Mesenchymal stem cell (in vitro differentiated cells and primary cell): ENCODE measurements around the gene ERBB4.

ENCODE experiments used
- DNase-seq: peaks from one replicate; pipeline ENCODE4 v3.0.0-alpha.2; 2013
- H2AFZ ChIP-seq: one replicate; pipeline ENCODE4 v1.6.1; 2013; ENCODE audit warnings: low read depth, mild to moderate bottlenecking, control low read depth, inconsistent platforms, low read length, moderate library complexity
- H2AK5ac ChIP-seq: 2 replicates; pipeline ENCODE4 v1.6.1; 2013; ENCODE audit warnings: low read length, moderate library complexity, mild to moderate bottlenecking, inconsistent platforms; ENCODE audit not compliant: severe bottlenecking
- H2BK120ac ChIP-seq: one replicate; pipeline ENCODE4 v1.6.1; 2013; ENCODE audit warnings: low read depth, mild to moderate bottlenecking, inconsistent platforms, low read length, moderate library complexity
- H2BK12ac ChIP-seq, 2 experiments: one replicate each; pipeline ENCODE4 v1.6.1; 2013; ENCODE audit warnings: inconsistent platforms in 2 of 2, low read length in 2 of 2, mild to moderate bottlenecking in 2 of 2, moderate library complexity in 2 of 2, control low read depth in 1 of 2
- H2BK15ac ChIP-seq: one replicate; pipeline ENCODE4 v1.6.1; 2013; ENCODE audit warnings: mild to moderate bottlenecking, low read depth, inconsistent platforms; ENCODE audit not compliant: poor library complexity, severe bottlenecking
- H2BK5ac ChIP-seq: 2 replicates; pipeline ENCODE4 v1.6.1; 2013; ENCODE audit warnings: low read depth, mild to moderate bottlenecking, low read length, control low read depth, inconsistent platforms; ENCODE audit not compliant: poor library complexity, severe bottlenecking
- H3K14ac ChIP-seq, 2 experiments: one replicate each; pipeline ENCODE4 v1.6.1; 2013; ENCODE audit warnings: inconsistent platforms in 2 of 2, low read length in 2 of 2, control low read depth in 1 of 2, mild to moderate bottlenecking in 1 of 2, moderate library complexity in 1 of 2
- H3K18ac ChIP-seq, 2 experiments: one replicate each; pipeline ENCODE4 v1.6.1; 2013; ENCODE audit warnings: inconsistent platforms in 2 of 2, low read length in 2 of 2, control low read depth in 1 of 2, low read depth in 1 of 2, mild to moderate bottlenecking in 1 of 2
- H3K23ac ChIP-seq, 2 experiments: one replicate each; pipeline ENCODE4 v1.6.1; 2013; ENCODE audit warnings: inconsistent platforms in 2 of 2, low read length in 2 of 2, mild to moderate bottlenecking in 2 of 2, moderate library complexity in 2 of 2, control low read depth in 1 of 2
- H3K27ac ChIP-seq: 2 replicates; pipeline ENCODE4 v1.5.1; 2013; ENCODE audit warnings: mild to moderate bottlenecking, moderate library complexity, low read length, control low read depth, inconsistent platforms; ENCODE audit not compliant: poor library complexity, severe bottlenecking
- H3K27me3 ChIP-seq, 2 experiments: 2 replicates each; pipeline versions ENCODE4 v1.6.1 to v1.7.0; 2013; ENCODE audit warnings: low read length in 2 of 2, mild to moderate bottlenecking in 2 of 2, moderate library complexity in 2 of 2, control low read depth in 1 of 2, inconsistent platforms in 1 of 2; ENCODE audit not compliant: control insufficient read depth in 1 of 2, insufficient read depth in 1 of 2
- H3K36me3 ChIP-seq, 2 experiments: 2 replicates each; pipeline versions ENCODE4 v1.6.1 to v1.7.0; 2013; ENCODE audit warnings: low read length in 2 of 2, control low read depth in 1 of 2, inconsistent platforms in 1 of 2, low read depth in 1 of 2, mild to moderate bottlenecking in 1 of 2; ENCODE audit not compliant: insufficient read depth in 2 of 2, control insufficient read depth in 1 of 2
- H3K4ac ChIP-seq, 2 experiments: one replicate each; pipeline ENCODE4 v1.6.1; 2013; ENCODE audit warnings: inconsistent platforms in 2 of 2, low read length in 2 of 2, mild to moderate bottlenecking in 2 of 2, moderate library complexity in 2 of 2, control low read depth in 1 of 2, low read depth in 1 of 2
- H3K4me1 ChIP-seq: 2 replicates; pipeline ENCODE4 v1.6.1; 2013; ENCODE audit warnings: low read depth, low read length, control low read depth; ENCODE audit not compliant: control insufficient read depth, insufficient read depth
- H3K4me2 ChIP-seq: 2 replicates; pipeline ENCODE4 v1.6.1; 2013; ENCODE audit warnings: low read length, mild to moderate bottlenecking, inconsistent platforms; ENCODE audit not compliant: poor library complexity, severe bottlenecking
- H3K4me3 ChIP-seq, 2 experiments: 2 replicates each; pipeline versions ENCODE4 v1.5.1 to v1.7.0; 2013; ENCODE audit warnings: low read length in 2 of 2, mild to moderate bottlenecking in 2 of 2, control low read depth in 1 of 2, low read depth in 1 of 2; ENCODE audit not compliant: insufficient read depth in 1 of 2
- H3K79me1 ChIP-seq: replicated peaks from 2 replicates; pipeline ENCODE4 v1.6.1; 2013; ENCODE audit warnings: mild to moderate bottlenecking, control low read depth, low read length, inconsistent platforms; ENCODE audit not compliant: poor library complexity, severe bottlenecking
- H3K9ac ChIP-seq: 2 replicates; pipeline ENCODE4 v1.7.0; 2013; ENCODE audit warnings: mild to moderate bottlenecking, low read length, moderate library complexity
- H3K9me3 ChIP-seq: 2 replicates; pipeline ENCODE4 v1.7.0; 2013; ENCODE audit warnings: mild to moderate bottlenecking, low read length; ENCODE audit not compliant: control insufficient read depth
- H4K8ac ChIP-seq: one replicate; pipeline ENCODE4 v1.6.1; 2013; ENCODE audit warnings: inconsistent platforms, mild to moderate bottlenecking, low read length, moderate library complexity
- H4K91ac ChIP-seq: one replicate; pipeline ENCODE4 v1.6.1; 2013; ENCODE audit warnings: mild to moderate bottlenecking, low read length, inconsistent platforms
- WGBS: methylation state at CpG from one replicate; pipeline ENCODE4 v1.1.7; 2013; ENCODE audit warnings: mixed read lengths; 5-methylcytosine and 5-hydroxymethylcytosine counted together

The ERBB4 gene

GRCh38 chr2:211737282-211737681 lies 801.3 kb downstream of the ERBB4 start:
- no peak for DNase-seq
- H3K4ac ChIP-seq: no peak overlapping the region
- WGBS: no CpG with 5 or more reads among the region's 3 CpGs

GRCh38 chr2:211730215-211730614 lies 808.4 kb downstream of the ERBB4 start:
- Histone ChIP-seq H3K4me3 (no peak overlapping the region), H3K23ac (no peak overlapping the region), H3K79me1 (no peaks in the 10 kb centered on the region), H2BK5ac (no peak overlapping the region), H3K9ac (no peak overlapping the region), H4K91ac (no peak overlapping the region), H2BK12ac (no peak overlapping the region), H3K27ac (no peak overlapping the region), H3K36me3 (no peaks in the 10 kb centered on the region), H2AK5ac (no peak overlapping the region), H2AFZ (no peak overlapping the region), H2BK15ac (no peak overlapping the region), H3K4me2 (no peak overlapping the region), H3K14ac (no peak overlapping the region), H3K9me3 (no peaks in the 10 kb centered on the region), H4K8ac (no peak overlapping the region), H3K4ac (no peak overlapping the region), H3K4me1 (no peaks in the 10 kb centered on the region), H3K27me3 (no peaks in the 10 kb centered on the region), H2BK120ac (no peak overlapping the region), H3K18ac (no peak overlapping the region)
- WGBS: 93% methylated on average over 2 of the region's 2 CpGs
- no peak for DNase-seq

More at GRCh38 chr2:211737282-211737681, 801.3 kb downstream of the ERBB4 start:
- Histone ChIP-seq H2BK5ac (no peak overlapping the region), H3K9me3 (no peaks in the 10 kb centered on the region), H2AFZ (no peak overlapping the region), H3K79me1 (no peaks in the 10 kb centered on the region), H3K27ac (no peak overlapping the region), H3K4me1 (no peaks in the 10 kb centered on the region), H3K9ac (no peak overlapping the region), H2AK5ac (no peak overlapping the region), H2BK15ac (no peak overlapping the region), H2BK12ac (no peak overlapping the region), H3K27me3 (no peaks in the 10 kb centered on the region), H3K4me2 (no peak overlapping the region), H3K14ac (no peak overlapping the region), H2BK120ac (no peak overlapping the region), H3K18ac (no peak overlapping the region), H4K8ac (no peak overlapping the region), H4K91ac (no peak overlapping the region), H3K36me3 (no peaks in the 10 kb centered on the region), H3K23ac (no peak overlapping the region), H3K4me3 (no peak overlapping the region)

DNA sequence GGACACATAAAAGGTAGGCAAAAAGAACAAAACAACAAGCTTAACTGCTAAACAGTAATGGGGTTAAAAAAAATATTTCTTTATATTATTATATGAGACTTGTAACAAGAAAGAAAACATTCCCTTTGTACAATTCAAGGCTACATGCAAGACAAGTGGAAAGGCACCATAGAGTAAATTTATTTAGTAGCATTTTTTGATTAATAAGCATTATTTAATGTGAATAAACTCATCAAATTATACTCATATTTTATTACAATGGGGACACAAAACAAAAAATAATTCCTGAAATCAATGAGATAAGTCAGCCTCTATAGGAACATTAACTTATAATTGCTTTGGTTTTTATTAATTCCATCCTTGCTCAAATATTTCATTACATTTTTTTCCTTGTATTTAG lies 809.2 kb downstream of the ERBB4 start:
- no peaks in the 10 kb centered on the region for H3K4me1 ChIP-seq
- H3K36me3 ChIP-seq: no peaks in the 10 kb centered on the region
- no peak overlapping the region for H3K23ac ChIP-seq
- H2AK5ac ChIP-seq: no peak overlapping the region
- no peak overlapping the region for H3K18ac ChIP-seq
- H3K9ac ChIP-seq: no peak overlapping the region
- no peak overlapping the region for H2BK5ac ChIP-seq
- no peak overlapping the region for H3K14ac ChIP-seq
- no peak overlapping the region for H2AFZ ChIP-seq
- no peak overlapping the region for H4K8ac ChIP-seq
- H3K9me3 ChIP-seq: no peaks in the 10 kb centered on the region
- no peak overlapping the region for H3K4me2 ChIP-seq
- H3K27me3 ChIP-seq: no peaks in the 10 kb centered on the region
- no peaks in the 10 kb centered on the region for H3K79me1 ChIP-seq
- no peak overlapping the region for H2BK12ac ChIP-seq
- no peak for DNase-seq
- no peak overlapping the region for H2BK15ac ChIP-seq
- H3K27ac ChIP-seq: no peak overlapping the region
- no peak overlapping the region for H3K4me3 ChIP-seq
- no peak overlapping the region for H4K91ac ChIP-seq
- no peak overlapping the region for H2BK120ac ChIP-seq
- no peak overlapping the region for H3K4ac ChIP-seq

DNA sequence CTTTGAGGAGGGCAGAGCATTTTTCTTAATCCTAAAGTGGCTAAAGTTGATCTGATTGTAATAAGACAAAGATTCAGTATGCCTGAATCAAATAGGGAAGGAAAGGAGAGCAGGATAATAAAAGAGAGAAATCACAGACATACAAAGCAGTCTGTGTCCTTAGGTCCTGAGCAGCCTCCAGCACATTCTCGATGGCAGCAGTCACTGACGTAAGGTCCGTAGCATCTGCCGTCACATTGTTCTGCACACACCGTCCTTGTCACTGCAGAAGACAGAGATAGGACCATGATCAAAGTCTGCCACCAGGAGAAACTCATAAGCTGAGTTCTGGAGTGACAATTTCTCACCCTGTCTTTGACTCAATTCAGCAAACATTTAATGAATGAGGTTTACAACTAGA lies 813.7 kb downstream of the ERBB4 start:
- WGBS: 85% methylated on average over 5 of the region's 5 CpGs

More for the DNA sequence above, 813.7 kb downstream of the ERBB4 start:
- Histone ChIP-seq H2BK5ac (no peak overlapping the region), H3K4me3 (no peak overlapping the region), H3K4ac (no peak overlapping the region), H3K79me1 (no peaks in the 10 kb centered on the region), H3K18ac (no peak overlapping the region), H3K4me1 (no peaks in the 10 kb centered on the region), H2BK12ac (no peak overlapping the region), H2AK5ac (no peak overlapping the region), H2BK120ac (no peak overlapping the region), H2AFZ (no peak overlapping the region), H2BK15ac (no peak overlapping the region), H3K9me3 (no peaks in the 10 kb centered on the region), H3K14ac (no peak overlapping the region), H3K27ac (no peak overlapping the region), H4K91ac (no peak overlapping the region), H3K27me3 (no peaks in the 10 kb centered on the region), H3K9ac (no peak overlapping the region), H4K8ac (no peak overlapping the region), H3K4me2 (no peak overlapping the region), H3K23ac (no peak overlapping the region), H3K36me3 (no peaks in the 10 kb centered on the region)
- no peak for DNase-seq
